NCI-H526 treated with DMSO at 0.1 percent for 48 hours (cell line): ENCODE results near the gene ARHGAP5.

ENCODE experiments used
- DNase-seq: peaks from one replicate; lab custom pipeline; 2025; lab: John Stamatoyannopoulos, UW

The ARHGAP5 gene, protein sequence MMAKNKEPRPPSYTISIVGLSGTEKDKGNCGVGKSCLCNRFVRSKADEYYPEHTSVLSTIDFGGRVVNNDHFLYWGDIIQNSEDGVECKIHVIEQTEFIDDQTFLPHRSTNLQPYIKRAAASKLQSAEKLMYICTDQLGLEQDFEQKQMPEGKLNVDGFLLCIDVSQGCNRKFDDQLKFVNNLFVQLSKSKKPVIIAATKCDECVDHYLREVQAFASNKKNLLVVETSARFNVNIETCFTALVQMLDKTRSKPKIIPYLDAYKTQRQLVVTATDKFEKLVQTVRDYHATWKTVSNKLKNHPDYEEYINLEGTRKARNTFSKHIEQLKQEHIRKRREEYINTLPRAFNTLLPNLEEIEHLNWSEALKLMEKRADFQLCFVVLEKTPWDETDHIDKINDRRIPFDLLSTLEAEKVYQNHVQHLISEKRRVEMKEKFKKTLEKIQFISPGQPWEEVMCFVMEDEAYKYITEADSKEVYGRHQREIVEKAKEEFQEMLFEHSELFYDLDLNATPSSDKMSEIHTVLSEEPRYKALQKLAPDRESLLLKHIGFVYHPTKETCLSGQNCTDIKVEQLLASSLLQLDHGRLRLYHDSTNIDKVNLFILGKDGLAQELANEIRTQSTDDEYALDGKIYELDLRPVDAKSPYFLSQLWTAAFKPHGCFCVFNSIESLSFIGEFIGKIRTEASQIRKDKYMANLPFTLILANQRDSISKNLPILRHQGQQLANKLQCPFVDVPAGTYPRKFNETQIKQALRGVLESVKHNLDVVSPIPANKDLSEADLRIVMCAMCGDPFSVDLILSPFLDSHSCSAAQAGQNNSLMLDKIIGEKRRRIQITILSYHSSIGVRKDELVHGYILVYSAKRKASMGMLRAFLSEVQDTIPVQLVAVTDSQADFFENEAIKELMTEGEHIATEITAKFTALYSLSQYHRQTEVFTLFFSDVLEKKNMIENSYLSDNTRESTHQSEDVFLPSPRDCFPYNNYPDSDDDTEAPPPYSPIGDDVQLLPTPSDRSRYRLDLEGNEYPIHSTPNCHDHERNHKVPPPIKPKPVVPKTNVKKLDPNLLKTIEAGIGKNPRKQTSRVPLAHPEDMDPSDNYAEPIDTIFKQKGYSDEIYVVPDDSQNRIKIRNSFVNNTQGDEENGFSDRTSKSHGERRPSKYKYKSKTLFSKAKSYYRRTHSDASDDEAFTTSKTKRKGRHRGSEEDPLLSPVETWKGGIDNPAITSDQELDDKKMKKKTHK (N-terminal part only)

DNA sequence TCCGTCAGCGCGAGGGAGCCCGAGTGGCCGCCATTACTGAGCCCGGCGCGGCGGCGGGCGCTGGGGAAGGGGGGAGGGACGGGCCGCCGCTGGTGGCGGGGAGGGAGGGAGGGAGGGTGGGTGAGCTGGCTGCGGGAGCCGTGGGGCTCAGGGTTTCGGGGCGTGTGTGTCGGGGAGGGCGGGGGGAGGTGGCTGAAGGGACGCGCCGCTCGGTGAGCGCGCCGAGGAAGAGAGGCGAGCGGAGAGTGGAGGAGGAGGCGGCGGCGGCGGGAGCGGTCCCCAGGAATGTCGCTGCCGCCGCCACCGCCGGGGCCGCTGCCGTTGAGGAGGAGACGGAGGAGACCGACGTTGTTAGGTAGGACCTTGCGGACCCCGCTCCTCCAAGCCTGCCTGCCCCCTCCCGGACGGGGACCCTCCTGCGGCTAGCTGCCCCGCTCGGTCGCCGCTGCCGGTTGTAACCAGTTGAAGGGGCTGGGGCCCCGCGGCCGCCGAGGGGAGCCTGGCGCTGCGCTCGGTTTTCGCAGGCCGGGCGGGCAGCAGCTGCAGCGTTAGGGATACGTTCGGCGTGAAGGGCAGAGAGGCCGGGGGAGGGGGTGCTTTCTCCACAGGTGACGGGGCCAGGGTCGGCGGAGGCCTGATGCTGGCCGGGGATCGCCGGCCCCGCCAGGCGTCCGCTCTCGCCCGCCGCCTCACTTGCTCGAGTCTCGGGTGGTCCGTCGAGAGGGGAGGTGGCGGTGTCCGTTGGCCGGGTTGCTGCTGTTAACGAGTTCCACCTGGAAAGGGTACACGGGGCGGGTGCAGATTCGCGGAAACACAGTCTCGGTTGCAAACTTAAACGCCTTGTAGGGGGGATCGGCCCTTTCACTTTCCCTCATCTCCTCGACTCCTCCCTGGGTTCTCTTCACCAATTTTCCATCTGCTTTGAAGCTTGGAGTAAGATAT lies at the start of gene ARHGAP5:
Gene ARHGAP5, plus strand, starts transcription at position 224 of the 942 bp plus-strand sequence. CDS start 13,366 bp downstream, outside the sequence.
- DNase-seq, result peak; percentile 59

DNA sequence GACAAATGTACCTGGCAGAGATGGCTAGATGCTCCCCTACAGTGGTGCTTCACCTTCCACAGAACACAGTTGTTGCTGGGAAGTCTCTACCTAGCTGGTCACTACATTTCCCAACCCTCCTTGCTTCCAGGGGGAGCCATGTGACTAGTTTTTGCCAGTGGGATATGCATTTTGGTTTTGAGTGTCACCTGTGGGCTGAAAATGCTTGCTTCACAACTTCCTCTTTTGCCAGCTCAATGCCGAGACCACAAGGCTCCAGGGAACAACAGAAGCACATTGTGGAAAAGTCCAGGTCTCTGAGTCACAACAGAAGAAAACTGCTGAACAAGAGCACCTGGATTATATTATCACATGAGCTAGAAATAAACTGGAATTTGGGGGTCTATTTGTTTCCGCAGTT lies 48.5 kb upstream of the ARHGAP5 start:
- no peak for DNase-seq

DNA sequence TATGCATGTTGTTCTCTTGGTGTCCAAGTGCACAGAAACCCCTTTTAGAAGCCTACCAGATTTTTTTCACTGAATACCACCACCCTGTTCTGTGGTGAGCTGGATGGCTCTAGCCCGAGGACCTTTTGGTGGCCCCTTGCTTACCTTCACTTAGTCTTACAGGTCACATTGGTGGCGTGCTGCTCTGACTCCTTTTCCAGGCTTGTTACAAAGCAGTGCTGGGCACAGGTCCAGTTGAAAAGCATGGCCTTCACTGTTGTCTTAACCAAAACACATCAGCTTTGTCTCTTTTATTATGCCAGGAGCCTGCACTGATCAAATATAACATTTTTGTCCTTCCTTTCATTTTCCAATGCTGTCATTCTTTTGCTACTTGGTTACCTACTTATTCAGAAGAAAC lies 43.6 kb upstream of the ARHGAP5 start:
- DNase-seq, result no peak

DNA sequence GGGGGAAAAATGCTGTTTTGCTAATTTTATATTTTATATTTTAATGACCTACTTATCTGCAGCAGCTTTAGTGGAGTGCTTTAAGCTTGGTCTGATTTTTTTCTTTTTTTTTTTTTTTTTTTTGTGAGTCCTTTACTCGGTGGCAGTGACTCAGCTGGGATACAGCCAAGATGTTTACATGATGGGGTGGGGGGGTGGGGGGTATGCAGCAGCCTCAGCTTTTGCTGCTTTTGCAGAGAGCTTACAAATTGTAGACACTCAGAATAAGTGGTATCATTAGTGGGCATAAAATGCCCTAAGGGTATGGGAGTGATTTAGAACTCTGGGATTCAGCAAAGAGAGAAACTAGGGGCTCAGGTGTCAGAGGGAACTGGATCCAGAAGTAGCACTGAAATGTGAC lies 38.2 kb upstream of the ARHGAP5 start:
- DNase-seq, result no peak

DNA sequence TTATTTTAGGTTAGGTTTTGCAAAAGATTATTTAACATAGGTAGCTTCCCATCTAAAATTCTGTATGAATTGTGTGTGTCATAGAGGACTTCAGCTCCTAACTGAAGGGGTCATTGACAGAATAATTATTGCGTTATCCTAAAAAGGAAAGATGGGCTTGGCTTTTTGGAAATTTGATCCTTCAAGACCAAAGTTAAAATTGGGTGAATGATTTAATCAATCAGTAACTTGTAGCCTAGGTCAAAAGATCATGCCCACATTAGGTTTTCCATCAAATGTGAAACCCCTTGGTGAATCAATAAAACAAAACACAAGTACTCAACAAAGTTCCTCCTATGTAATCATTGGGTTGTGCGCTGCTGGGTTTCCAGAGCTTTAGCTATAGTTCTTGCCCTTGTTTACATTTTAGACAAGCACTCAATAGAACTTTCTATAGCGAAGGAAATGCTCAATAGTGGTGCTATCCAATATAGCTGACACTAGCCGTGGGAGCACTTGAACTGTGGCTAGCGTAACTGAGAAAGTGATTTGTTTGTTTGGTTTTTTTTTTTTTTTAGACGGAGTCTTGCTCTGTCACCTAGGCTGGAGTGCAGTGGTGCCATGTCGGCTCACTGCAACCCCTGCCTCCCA lies 37.6 kb upstream of the ARHGAP5 start:
- no peak for DNase-seq

DNA sequence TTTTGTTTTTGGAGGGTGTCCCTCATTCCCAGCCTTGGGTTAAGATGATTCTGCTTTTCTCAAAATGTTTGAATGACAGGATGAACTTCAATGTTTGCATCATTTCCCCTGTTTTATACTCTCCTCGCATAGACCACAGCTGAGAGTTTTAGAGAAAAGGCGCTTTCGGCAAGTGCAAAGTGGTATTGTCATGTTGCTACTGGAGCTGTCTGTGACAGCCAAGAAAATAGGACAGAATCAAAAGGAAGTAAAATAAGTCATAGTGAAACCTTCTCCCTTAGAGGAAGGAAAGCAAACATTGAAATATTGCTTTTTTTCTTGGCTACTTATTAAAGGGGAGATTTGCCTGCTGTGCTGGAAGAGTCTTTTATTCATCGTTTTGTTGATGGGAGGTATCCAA lies 33.5 kb upstream of the ARHGAP5 start:
- DNase-seq, result no peak

DNA sequence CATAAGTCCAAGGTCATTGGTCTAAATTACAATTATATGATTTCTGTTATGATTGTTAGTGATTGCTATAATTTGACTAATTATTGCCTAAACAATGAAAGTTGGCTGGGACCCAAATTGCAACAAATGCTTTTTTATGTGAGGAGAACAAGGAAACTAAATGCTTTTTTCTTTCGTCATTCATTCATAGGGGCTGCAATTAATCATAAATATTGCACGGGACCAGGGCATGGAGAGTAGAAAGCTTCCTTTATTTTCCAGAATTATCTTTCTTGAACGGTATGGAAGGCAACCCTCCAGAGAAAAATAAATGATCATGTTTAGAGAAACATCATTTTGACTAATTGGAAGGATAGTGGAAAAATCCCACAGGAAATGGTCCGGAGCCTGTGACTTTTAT lies 32.6 kb upstream of the ARHGAP5 start:
- DNase-seq, result no peak

DNA sequence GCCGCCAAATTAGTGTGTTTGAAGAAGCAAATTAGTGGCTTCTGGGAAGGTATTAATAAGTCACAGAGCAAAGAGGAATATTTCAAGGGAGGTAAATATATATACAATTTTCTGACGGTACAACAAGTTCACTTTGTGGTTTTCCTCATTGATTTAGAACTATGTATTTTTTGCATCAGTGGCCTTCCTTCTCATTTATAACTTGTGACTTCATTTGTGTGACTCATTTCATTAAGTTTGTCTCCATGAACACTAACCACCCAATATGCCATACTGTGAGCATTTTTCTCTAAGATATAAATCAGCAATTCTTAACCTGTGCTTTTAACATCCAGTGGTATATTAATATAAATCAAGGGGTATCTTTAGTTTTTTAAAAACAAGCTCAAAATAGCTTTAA lies 29.3 kb upstream of the ARHGAP5 start:
- peak; percentile 34 for DNase-seq

DNA sequence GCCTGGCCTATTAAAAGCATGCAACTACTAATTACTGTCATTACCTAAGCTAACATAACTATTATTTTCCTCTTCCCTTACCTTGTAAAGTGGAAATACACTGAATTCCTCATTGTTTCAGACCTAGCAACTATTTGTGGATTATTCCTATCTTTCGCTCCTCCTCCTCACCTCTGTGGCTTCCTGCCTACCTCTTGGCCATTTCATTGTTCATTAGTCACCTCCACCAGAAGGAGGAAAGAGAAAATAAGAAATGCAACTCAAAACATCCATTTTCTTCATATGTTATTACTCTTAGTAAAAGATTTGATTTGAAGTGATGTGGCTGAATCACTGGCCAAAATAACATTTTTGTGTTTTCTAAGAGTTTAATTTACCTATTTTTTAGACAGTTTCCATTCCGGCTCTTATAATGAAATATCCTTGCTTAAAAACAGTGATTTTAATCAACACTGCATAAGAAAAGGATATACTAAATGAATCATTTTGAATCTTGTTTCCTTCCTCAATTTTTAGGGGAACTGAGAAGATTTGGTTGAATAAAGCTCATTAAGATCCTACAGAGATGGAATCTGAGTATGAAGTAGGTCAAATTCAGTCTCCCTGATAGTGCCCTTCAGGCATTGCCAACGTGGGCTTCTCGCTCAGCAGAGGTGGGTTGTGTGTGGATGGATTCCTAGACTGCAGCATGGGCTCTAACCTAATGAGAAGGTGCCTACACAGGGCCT lies 27.6 kb upstream of the ARHGAP5 start:
- DNase-seq, result no peak

DNA sequence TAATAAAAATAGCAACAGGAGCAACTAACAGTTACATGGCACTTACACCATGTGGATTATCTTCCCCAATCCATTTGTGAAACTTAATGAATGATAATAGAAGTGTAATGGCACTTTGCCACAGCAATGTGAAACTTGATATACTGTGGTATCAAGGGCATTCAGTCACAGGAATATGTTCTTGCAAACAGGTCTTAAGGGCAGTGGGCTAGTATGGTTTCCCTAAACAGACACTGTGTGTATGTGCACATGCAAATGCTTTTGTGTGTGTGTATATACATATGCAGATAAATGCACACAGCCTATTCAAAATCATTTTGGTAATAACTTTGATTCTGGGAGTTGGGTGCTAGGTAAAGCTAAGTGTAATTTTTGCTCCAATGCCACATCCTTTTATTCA lies 26.2 kb upstream of the ARHGAP5 start:
- peak; percentile 93 for DNase-seq

DNA sequence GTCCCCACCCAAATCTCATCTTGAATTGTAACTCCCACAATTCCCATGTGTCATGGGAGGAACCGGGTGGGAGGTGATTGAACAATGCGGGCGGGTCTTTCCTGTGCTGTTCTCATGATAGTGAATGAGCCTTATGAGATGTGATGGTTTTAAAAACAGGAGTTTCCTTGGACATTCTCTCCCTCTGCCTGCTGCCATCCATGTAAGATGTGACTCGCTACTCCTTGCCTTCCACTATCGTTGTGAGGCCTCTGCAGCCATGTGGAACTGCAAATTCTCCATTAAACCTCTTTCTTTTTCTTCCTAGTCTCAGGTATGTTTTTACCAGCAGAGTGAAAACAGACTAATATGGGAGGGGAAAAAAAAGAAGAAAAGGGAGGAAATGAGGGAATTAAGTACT lies 22.6 kb upstream of the ARHGAP5 start:
- DNase-seq, result no peak

DNA sequence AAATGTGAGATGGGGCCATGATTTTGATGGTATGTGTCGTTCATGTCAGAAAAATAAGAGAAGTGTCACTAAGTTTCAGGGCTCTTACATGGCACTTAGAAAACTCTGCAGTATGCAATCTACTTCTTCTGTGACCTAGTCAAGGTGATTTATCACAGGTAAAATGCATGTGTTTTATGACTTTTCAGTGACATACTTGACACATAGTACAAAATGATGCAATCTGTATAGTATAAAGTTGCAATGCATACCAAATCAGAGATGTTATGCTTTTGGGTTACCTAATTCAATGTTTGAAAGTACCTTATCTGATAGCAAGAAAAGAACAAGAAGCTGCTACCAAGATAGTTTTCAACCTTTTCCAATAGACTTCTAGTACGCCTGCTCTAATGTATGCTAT lies 21.9 kb upstream of the ARHGAP5 start:
- no peak for DNase-seq

DNA sequence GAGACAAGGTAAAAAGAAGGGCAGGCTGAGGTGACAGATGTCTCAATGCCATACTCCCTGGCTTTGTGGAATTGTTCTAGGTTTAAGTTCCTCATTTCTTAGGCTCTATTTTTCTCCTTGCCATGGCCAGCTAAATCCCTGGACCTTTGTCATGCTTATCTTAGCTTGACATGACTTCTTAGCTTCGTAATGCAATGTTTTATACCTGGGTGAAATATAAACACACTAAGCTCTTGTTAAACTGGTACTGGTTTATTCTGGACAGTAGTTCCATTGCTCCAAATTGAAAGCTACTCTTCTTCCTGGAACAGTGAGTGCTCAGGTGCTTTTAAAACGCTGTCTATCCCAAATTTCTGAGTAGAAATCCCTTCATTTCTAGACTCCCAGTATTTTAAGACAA lies 17.4 kb upstream of the ARHGAP5 start:
- DNase-seq, result no peak

DNA sequence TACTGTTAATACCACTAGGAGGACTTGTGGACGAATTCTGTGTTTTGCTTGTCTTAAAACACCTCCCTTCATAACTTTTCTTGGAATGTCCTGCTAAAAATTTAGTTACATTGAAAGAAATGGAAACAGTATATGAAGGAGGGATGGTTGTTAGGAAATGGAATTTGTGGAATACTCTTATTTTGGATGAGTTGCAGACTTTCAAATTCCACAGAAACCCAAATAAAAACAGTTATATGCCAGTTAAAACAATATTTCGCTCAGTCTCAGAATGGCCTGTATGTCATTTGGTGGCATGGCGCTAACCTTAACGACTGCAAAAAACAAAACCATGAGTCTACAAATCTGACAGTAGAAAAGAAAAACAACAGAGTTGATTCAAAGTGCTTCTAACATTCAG lies 12.2 kb upstream of the ARHGAP5 start:
- no peak for DNase-seq

DNA sequence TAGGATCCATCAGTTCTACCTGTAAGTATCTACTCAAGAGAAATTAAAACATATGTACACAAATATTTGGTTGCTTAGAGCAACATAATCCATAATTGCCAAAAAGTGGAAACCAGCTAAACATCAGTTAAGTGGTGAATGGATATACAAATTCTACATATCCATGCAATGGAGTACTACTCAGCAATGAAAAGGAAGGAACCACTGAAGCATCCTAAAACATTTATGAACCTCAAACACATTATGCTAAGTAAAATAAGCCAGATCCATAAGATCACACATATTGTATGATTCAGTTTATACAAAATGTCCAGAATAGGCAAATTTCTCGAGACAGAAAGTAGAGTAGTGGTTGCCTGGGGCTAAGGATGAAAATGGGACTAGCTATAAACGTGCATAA lies 8.4 kb upstream of the ARHGAP5 start:
- DNase-seq, result no peak

DNA sequence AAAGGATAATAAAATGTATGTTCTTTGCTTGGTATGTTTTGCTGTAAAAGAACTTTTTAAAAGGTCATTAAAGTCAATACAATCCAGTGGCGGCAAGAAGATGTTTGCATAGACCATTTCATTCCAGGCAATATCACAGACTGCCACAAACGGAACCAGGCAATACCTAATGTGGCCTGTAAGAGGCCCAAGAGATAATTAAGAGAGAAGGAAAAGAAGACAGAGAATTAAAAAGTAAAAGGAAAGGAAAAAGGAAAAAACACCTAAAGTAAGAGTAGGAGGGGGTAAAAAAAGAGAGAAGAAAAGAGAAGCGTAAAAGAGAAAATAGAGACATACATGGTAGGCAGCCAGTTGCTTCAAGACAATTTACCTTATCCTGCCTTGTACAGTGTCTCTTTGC lies 6.8 kb upstream of the ARHGAP5 start:
- no peak for DNase-seq

DNA sequence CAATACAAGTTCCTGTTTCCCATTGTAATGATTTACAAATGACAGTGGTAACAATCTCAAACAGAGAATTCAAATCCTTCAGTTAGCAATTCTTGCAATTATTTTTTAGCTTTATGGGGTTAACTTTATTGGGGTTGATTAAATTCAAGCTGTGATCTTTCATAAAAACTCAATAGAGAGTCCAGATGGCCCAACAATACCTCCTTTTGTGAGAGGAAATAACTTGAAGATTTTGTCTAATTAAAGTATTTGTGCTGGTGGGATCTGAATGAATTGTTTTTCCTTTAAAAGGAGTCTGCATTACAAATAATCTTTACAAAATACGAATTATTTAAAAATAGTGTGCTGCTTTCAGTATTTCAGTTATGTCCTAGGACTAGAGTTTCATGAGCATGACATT lies 4.4 kb upstream of the ARHGAP5 start:
- no peak for DNase-seq

DNA sequence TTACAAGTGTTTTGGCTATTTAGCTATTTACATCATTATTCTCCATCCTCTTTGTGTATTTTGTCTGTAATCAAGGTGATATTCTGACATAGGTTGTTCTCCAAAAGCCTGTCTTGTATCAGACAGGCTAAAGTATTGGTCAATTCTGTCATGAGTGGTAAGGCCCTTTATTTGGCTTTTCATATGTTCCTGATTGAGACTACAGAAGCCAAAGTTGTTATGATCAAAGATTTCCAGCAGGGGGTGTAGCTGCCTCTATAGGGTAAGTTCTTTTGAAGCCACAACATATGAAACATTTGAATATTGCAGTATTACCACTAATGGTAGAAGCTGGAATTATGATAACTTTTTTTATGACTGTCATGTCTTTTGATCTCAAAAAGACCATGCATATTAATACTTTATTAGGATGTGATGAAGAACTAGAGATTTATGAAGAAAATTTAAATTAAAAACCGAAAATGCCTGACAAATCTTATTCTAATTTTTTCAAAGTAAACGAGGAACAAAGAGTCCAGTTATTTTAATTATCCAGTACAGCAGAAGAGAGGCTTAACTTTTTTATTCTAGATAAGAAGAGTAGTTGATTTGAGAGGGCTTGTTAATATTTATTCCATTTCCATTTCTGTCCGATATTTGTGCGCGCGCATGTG lies 3.4 kb upstream of the ARHGAP5 start:
- peak; percentile 78 for DNase-seq

DNA sequence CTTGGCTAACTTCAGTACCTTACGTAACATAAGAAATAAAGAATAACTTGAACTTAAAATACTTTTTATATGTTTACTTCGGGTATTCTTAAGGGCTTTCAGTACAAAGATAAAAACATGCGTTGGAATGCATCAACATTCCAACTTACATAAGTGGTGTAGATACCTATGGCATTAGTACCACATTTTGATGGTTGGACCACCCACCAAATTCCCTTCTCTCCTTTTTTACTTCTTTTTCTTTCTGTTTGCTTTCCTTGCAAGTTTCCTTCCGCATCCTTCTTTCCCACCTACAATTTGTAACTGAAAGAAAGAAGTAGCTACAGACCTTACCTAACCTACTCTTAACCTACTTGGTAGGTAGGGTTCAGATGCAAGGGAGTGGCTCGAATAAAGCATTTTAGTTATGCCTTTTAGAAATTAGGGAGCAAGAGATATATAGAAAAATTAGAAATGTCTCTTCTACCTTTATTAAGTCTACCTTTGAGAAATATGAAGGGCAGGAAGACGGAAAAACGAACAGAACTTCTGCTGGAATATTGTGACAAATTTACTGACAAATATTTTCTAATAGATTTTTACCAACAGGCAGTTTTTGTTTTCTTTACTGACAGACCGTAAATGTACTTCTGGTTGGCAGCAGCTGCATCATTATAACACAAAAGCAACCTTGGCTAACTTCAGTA lies 2.1 kb upstream of the ARHGAP5 start:
- DNase-seq, result no peak
